PFSK-1 (cell line): ENCODE data around the gene ZNF536.

ENCODE experiments used
- POLR2AphosphoS5 ChIP-seq: IDR thresholded peaks from 2 replicates; pipeline ENCODE4 v1.6.1; 2012; ENCODE audit warnings: low read depth, mild to moderate bottlenecking, control low read depth, low read length, moderate library complexity
- TAF1 ChIP-seq: IDR thresholded peaks from 2 replicates; pipeline ENCODE4 v1.6.1; 2012; ENCODE audit warnings: low read length, control low read depth, borderline replicate concordance; ENCODE audit not compliant: insufficient read depth

DNA sequence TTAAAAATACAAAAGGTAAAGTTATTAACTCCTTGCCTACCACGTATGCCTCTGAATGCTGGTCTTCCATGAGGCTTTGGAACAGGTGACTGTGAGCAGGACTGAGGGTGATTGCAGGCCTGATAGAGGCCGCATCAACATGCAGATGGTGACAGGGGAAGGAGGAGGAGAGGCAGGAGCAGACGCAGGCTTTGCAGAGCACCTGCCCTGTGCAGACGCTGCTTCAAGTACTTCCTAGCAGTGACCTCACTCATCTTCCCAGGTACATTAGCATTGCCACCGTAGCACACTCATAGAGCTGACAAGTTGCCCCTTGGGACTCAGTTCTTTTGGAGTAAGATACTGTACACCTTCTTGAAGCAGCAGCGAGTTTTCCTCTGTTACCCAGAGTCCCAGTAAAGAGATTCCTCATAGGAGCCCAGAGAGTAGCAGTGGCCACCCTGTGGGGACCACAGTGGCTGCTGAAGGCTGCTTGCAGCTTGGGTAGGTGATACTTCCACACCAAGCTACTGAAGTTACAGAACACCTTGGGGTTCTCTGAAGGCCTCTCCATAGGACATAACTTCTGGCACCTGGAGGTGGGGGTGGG, 56.0 kb downstream of the ZNF536 start:
- TF ChIP-seq POLR2AphosphoS5 (no peak), TAF1 (no peak)
